ENCODE measurements around the gene KYAT1.

DNA sequence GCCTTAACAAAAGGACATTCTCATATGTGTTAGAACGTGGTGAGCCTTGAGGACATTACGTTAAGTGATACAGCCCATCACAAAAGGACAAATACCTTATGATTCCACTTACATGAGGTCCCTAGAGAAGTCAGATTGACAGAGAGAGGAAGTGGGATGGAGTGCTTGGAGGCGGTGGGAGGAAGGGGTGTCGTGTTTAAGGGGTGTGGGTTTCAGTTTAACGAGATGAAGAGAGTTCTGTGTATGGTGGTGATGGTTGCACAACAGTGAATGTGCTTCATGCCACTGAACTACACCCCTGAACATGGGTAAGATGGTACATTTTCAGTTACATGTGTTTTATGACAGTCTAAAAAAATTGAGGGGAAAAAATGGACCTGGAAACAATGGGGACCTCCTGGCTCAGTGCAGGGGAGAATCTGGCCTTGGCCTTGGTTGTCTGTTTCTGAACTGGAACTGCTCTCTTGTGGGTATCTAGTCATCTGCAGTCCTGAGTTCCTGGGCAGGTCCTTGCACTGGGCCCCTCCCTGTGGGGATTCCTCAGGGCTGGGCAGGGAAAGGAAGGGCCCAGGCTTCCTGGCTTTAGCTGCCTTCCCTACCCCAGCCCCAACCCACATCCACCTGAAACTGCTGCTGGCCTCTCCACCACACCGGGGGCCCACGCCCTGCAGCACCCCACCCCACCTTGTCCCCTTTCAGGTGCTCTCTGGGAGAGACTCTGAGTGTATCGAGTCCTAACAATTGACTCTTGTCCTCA lies 18.0 kb upstream of the KYAT1 start:
- TF ChIP-seq ZNF423 (CRISPR knock-in tag; IDR thresholded peaks at IDR 0.05) = no peak
- no peak for TF ChIP-seq ESRRA (CRISPR knock-in tag; IDR thresholded peaks at IDR 0.05; ENCODE audit: borderline replicate concordance)
- TF ChIP-seq, protein P1, sequence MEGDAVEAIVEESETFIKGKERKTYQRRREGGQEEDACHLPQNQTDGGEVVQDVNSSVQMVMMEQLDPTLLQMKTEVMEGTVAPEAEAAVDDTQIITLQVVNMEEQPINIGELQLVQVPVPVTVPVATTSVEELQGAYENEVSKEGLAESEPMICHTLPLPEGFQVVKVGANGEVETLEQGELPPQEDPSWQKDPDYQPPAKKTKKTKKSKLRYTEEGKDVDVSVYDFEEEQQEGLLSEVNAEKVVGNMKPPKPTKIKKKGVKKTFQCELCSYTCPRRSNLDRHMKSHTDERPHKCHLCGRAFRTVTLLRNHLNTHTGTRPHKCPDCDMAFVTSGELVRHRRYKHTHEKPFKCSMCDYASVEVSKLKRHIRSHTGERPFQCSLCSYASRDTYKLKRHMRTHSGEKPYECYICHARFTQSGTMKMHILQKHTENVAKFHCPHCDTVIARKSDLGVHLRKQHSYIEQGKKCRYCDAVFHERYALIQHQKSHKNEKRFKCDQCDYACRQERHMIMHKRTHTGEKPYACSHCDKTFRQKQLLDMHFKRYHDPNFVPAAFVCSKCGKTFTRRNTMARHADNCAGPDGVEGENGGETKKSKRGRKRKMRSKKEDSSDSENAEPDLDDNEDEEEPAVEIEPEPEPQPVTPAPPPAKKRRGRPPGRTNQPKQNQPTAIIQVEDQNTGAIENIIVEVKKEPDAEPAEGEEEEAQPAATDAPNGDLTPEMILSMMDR (IDR thresholded peaks at IDR 0.05) = no peak
- TF ChIP-seq NR1H2 (CRISPR knock-in tag; IDR thresholded peaks at IDR 0.05) = no peak
- TF ChIP-seq, protein P2, sequence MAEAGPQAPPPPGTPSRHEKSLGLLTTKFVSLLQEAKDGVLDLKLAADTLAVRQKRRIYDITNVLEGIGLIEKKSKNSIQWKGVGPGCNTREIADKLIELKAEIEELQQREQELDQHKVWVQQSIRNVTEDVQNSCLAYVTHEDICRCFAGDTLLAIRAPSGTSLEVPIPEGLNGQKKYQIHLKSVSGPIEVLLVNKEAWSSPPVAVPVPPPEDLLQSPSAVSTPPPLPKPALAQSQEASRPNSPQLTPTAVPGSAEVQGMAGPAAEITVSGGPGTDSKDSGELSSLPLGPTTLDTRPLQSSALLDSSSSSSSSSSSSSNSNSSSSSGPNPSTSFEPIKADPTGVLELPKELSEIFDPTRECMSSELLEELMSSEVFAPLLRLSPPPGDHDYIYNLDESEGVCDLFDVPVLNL (CRISPR knock-in tag; IDR thresholded peaks at IDR 0.05; ENCODE audit: borderline replicate concordance, low read depth) = no peak
- TF ChIP-seq ATF6 (CRISPR knock-in tag; IDR thresholded peaks at IDR 0.05) = no peak
- no peak for TF ChIP-seq E2F1 (CRISPR knock-in tag; IDR thresholded peaks at IDR 0.05)
- no peak for TF ChIP-seq GABPB1 (CRISPR knock-in tag; IDR thresholded peaks at IDR 0.05)
- TF ChIP-seq IRF2 (CRISPR knock-in tag; IDR thresholded peaks at IDR 0.05; ENCODE audit: borderline replicate concordance, low read depth) = no peak
- no peak for TF ChIP-seq ZNF121 (CRISPR knock-in tag; IDR thresholded peaks at IDR 0.05)
- no peak for TF ChIP-seq SP1 (CRISPR knock-in tag; conservative IDR thresholded peaks at IDR 0.05)
